Measurements from ENCODE around the gene KRTAP24-1.

The KRTAP24-1 gene

DNA sequence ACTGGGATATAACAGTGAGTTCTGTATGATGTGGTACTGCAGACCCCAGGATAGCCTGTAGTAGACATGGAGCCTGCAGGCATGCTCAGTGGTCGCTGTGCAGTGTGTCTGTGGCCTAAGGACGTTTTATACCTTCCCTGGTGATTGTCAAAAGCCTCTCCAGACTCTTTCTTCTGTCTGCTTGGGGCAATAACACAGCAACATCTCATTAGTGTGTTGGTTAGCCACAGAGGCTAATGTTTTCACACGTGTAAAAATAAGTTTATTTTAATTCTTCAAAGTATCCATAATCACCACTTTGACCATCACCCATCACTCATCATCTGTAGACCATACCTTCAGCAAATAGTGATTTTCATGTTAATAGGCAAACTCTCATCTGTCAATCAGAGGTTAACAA is at the start of gene KRTAP24-1:
Gene KRTAP24-1 (minus strand): TSS at position 101 of the 400 bp plus-strand sequence. CDS start 18 bp downstream, at position 83.
- DNase-seq (ENCODE audit: low read depth) = no peak
- H3K4me3 ChIP-seq (ENCODE audit: low read depth, low read length) = no peak within 1 kb of the TSS
- TF ChIP-seq MYC (IDR thresholded peaks at IDR 0.05; ENCODE audit: low read depth, low read length) = no peak
- no peak for TF ChIP-seq MAX (IDR thresholded peaks at IDR 0.05; ENCODE audit: low read depth, low read length)
- no peak for TF ChIP-seq POLR2A (IDR thresholded peaks at IDR 0.05; ENCODE audit: extremely low read depth, insufficient read length)
- TF ChIP-seq, protein P1, sequence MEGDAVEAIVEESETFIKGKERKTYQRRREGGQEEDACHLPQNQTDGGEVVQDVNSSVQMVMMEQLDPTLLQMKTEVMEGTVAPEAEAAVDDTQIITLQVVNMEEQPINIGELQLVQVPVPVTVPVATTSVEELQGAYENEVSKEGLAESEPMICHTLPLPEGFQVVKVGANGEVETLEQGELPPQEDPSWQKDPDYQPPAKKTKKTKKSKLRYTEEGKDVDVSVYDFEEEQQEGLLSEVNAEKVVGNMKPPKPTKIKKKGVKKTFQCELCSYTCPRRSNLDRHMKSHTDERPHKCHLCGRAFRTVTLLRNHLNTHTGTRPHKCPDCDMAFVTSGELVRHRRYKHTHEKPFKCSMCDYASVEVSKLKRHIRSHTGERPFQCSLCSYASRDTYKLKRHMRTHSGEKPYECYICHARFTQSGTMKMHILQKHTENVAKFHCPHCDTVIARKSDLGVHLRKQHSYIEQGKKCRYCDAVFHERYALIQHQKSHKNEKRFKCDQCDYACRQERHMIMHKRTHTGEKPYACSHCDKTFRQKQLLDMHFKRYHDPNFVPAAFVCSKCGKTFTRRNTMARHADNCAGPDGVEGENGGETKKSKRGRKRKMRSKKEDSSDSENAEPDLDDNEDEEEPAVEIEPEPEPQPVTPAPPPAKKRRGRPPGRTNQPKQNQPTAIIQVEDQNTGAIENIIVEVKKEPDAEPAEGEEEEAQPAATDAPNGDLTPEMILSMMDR (IDR thresholded peaks at IDR 0.05; ENCODE audit: low read depth, low read length) = no peak

DNA sequence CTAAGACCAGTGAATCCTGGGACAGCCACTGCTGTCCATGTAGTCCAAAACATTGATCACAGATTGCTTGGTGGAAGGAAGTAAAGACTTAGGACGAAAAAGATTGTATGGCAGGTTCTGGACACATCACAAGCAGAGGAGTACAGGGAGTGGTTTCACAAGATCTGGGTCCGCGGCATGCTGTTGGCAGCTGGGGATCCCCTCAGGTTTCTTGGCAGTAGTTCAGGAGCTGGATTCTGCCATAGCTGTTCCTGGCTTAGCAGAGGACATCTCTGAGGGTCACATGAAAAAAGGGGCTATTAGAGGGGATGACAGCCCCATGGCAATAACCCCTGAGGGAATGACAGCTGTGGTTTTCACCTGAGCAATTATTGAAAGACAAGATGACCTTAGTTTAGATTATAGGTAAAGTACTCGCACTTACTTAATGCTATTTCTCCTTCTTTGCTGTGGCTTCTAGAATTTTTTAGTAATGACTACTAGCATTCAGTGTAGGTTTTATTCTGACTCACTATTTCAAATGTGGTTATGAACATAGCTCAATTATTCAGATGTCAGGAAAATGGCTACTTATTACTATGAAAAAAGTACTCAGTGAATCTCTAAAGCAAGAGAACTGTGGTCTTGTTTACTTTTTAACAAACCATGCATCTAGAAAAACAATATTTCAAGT is 46.6 kb upstream of the KRTAP24-1 start:
- TF ChIP-seq, protein P1 (IDR thresholded peaks at IDR 0.05; ENCODE audit: low read depth, low read length) = no peak
- TF ChIP-seq MAX (IDR thresholded peaks at IDR 0.05; ENCODE audit: low read depth, low read length) (no peak), MYC (IDR thresholded peaks at IDR 0.05; ENCODE audit: low read depth, low read length) (no peak), POLR2A (IDR thresholded peaks at IDR 0.05; ENCODE audit: extremely low read depth, insufficient read length) (no peak)
- DNase-seq (ENCODE audit: low read depth) = no peak
- H3K4me3 ChIP-seq (ENCODE audit: low read depth, low read length) = no peak overlapping the region

DNA sequence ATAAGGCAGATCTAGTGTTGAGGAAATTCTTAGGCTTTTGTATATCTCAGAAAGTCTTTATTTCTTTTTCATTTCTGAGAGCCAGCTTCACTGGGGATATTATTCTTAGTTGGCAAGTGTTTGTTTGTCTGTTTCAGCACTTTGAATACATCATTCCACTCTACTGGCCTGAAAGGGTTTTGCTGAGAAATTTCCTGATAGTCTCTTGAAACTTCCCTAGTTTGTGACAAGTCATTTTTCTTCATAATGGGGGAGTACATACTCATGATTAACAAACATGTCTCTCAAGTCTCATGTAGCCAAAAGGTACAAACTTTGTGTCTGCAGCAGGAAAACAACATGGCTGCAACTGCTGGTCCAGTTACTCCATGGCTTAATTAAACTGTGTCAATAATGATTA is 43.6 kb upstream of the KRTAP24-1 start:
- no peak for TF ChIP-seq POLR2A (IDR thresholded peaks at IDR 0.05; ENCODE audit: extremely low read depth, insufficient read length)
- TF ChIP-seq, protein P1 (IDR thresholded peaks at IDR 0.05; ENCODE audit: low read depth, low read length) = no peak
- TF ChIP-seq MAX (IDR thresholded peaks at IDR 0.05; ENCODE audit: low read depth, low read length) = no peak
- no peak for TF ChIP-seq MYC (IDR thresholded peaks at IDR 0.05; ENCODE audit: low read depth, low read length)
- H3K4me3 ChIP-seq (ENCODE audit: low read depth, low read length) = no peak overlapping the region
- no peak for DNase-seq (ENCODE audit: low read depth)

- no peak for TF ChIP-seq MAX (IDR thresholded peaks at IDR 0.05; ENCODE audit: low read depth, low read length)
- no peak for TF ChIP-seq POLR2A (IDR thresholded peaks at IDR 0.05; ENCODE audit: extremely low read depth, insufficient read length)
- TF ChIP-seq MYC (IDR thresholded peaks at IDR 0.05; ENCODE audit: low read depth, low read length) = no peak
- TF ChIP-seq, protein P1 (IDR thresholded peaks at IDR 0.05; ENCODE audit: low read depth, low read length) = no peak
- DNase-seq (ENCODE audit: low read depth) = no peak
These were observed 37.5 kb upstream of the KRTAP24-1 start, which contains the start of gene KRTAP26-1 for GRCh38 chr21:30320215-30320614. KRTAP26-1 (minus strand) TSS chr21:30320315; CDS start chr21:30320035, 280 bp downstream.

GRCh38 chr21:30315701-30316100 is 33.0 kb upstream of the KRTAP24-1 start:
- no peak overlapping the region for H3K4me3 ChIP-seq (ENCODE audit: low read depth, low read length)
- no peak for DNase-seq (ENCODE audit: low read depth)
- TF ChIP-seq, protein P1 (IDR thresholded peaks at IDR 0.05; ENCODE audit: low read depth, low read length) = no peak
- TF ChIP-seq POLR2A (IDR thresholded peaks at IDR 0.05; ENCODE audit: extremely low read depth, insufficient read length) (no peak), MAX (IDR thresholded peaks at IDR 0.05; ENCODE audit: low read depth, low read length) (no peak), MYC (IDR thresholded peaks at IDR 0.05; ENCODE audit: low read depth, low read length) (no peak)

More at GRCh38 chr21:30320215-30320614, 37.5 kb upstream of the KRTAP24-1 start, which contains the start of gene KRTAP26-1:
- H3K4me3 ChIP-seq (ENCODE audit: low read depth, low read length) = no peak within 1 kb of the TSS

Data from NB4 (cell line).